Smooth muscle cell (in vitro differentiated cells): ENCODE data around the gene CCNY. TPM values are rescaled to one million over a fixed set of nuclear protein-coding genes. Genes with fewer than 3 reads are reported as not detected.
"Not testable (repeated sequence)": the region's sequence is repeated elsewhere in the genome, so short reads cannot be mapped to it uniquely, and the experiment has no call there.

Source experiments
- DNase-seq: peaks from one replicate; lab custom pipeline; 2025; ENCODE audit not compliant: unreplicated experiment; lab: John Stamatoyannopoulos, UW
- H2AFZ ChIP-seq: fragments of 200-600 bp; sonication (generic); 2 replicates; pipeline ENCODE4 v1.6.0; 2016; ENCODE audit warnings: antibody characterized with exemption, low read depth, mild to moderate bottlenecking
- H3F3A ChIP-seq: fragments of 200-600 bp; sonication (generic); 2 replicates; pipeline ENCODE4 v1.6.0; 2017; ENCODE audit warnings: antibody characterized with exemption, low read depth
- H3K27ac ChIP-seq: fragments of 200-600 bp; sonication (generic); 2 replicates; pipeline ENCODE4 v1.5.1; 2016; ENCODE audit warnings: low read depth, mild to moderate bottlenecking
- H3K27me3 ChIP-seq: fragments of 200-600 bp; sonication (generic); 2 replicates; pipeline ENCODE4 v1.6.1; 2016; ENCODE audit warnings: low read depth, mild to moderate bottlenecking
- H3K36me3 ChIP-seq: fragments of 200-600 bp; sonication (generic); 2 replicates; pipeline ENCODE4 v1.5.1; 2016; ENCODE audit warnings: low read depth
- H3K4me1 ChIP-seq: fragments of 200-600 bp; sonication (generic); 2 replicates; pipeline ENCODE4 v1.5.1; 2016; ENCODE audit warnings: low read depth
- H3K4me2 ChIP-seq: fragments of 200-600 bp; sonication (generic); 2 replicates; pipeline ENCODE4 v1.6.0; 2016; ENCODE audit warnings: mild to moderate bottlenecking
- H3K4me3 ChIP-seq: fragments of 200-600 bp; sonication (generic); 2 replicates; pipeline ENCODE4 v1.5.1; 2016; ENCODE audit warnings: mild to moderate bottlenecking
- H3K79me2 ChIP-seq: fragments of 200-600 bp; sonication (generic); 2 replicates; pipeline ENCODE4 v1.6.0; 2016; ENCODE audit warnings: low read depth, mild to moderate bottlenecking
- H3K9ac ChIP-seq: fragments of 200-600 bp; sonication (generic); 2 replicates; pipeline ENCODE4 v1.6.0; 2016; ENCODE audit warnings: low read depth
- H3K9me3 ChIP-seq: fragments of 200-600 bp; sonication (generic); replicated peaks from 2 replicates; pipeline ENCODE4 v1.5.1; 2016; ENCODE audit warnings: low read depth
- H4K20me1 ChIP-seq: fragments of 200-600 bp; sonication (generic); 2 replicates; pipeline ENCODE4 v1.6.0; 2016; ENCODE audit warnings: low read depth
- WGBS: methylation state at CpG from one replicate; pipeline ENCODE4 v1.1.7; 2016; ENCODE audit warnings: low lambda C conversion rate; 5-methylcytosine and 5-hydroxymethylcytosine counted together
- polyA plus RNA-seq: library from polyadenylated mRNA; unstranded; fragments of >200 nt; fragmentation: Nextera tagmentation; extraction: Ambion mirVana; gene quantifications from 2 replicates; pipeline ENCODE4 v1.2.1, GENCODE V29; 2016
- total RNA-seq: library from RNA; depleted of rRNA; stranded (reverse); fragments of >200 nt; gene quantifications from 2 replicates; pipeline ENCODE4 v1.2.3, GENCODE V29; 2014
- TF ChIP-seq, protein P1 (sequence below): fragments of 200-600 bp; sonication (generic); IDR thresholded peaks from 2 replicates; pipeline ENCODE4 v1.5.1; 2017; ENCODE audit warnings: borderline replicate concordance, mild to moderate bottlenecking, antibody characterized with exemption; ENCODE audit not compliant: insufficient read depth, poor library complexity, severe bottlenecking

Gene CCNY
- total and polyA plus RNA-seq, 2 experiments from 2014 or later, result 46.9 to 57.5 TPM

DNA sequence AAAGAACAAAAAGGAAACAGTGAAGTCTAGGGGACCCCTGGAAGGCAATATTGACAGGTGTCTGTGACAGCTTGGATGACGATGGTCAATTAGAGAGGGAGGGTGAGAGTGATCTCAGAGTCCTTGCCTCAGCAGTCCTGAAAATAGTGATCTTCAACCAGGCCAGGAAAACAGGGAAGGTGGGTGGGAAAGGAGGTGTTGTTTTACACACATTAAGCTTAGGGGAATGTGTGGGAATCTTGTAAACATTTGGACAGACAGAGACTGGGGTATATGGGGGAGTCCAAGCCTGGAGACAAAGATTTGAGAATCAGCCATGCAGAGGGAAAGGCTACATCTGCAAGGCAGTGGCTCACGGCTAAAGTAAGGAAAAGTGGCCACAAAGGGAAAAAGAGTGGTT is 27.5 kb upstream of the CCNY start:
- 82% methylated on average over 2 of the region's 2 CpGs for WGBS
- Histone ChIP-seq H3K27me3 (peaks cover 7% of the 10 kb centered on the region), H3K4me1 (no peaks in the 10 kb centered on the region), H3K79me2 (no peaks in the 10 kb centered on the region), H2AFZ (no peak overlapping the region), H3F3A (no peaks in the 10 kb centered on the region), H3K4me2 (no peak overlapping the region), H3K27ac (no peak overlapping the region), H3K4me3 (no peak overlapping the region), H3K9ac (no peak overlapping the region), H3K36me3 (no peaks in the 10 kb centered on the region), H4K20me1 (no peaks in the 10 kb centered on the region), H3K9me3 (no peaks in the 10 kb centered on the region)
- no peak for DNase-seq
- TF ChIP-seq, protein P1, sequence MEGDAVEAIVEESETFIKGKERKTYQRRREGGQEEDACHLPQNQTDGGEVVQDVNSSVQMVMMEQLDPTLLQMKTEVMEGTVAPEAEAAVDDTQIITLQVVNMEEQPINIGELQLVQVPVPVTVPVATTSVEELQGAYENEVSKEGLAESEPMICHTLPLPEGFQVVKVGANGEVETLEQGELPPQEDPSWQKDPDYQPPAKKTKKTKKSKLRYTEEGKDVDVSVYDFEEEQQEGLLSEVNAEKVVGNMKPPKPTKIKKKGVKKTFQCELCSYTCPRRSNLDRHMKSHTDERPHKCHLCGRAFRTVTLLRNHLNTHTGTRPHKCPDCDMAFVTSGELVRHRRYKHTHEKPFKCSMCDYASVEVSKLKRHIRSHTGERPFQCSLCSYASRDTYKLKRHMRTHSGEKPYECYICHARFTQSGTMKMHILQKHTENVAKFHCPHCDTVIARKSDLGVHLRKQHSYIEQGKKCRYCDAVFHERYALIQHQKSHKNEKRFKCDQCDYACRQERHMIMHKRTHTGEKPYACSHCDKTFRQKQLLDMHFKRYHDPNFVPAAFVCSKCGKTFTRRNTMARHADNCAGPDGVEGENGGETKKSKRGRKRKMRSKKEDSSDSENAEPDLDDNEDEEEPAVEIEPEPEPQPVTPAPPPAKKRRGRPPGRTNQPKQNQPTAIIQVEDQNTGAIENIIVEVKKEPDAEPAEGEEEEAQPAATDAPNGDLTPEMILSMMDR, result no peak

DNA sequence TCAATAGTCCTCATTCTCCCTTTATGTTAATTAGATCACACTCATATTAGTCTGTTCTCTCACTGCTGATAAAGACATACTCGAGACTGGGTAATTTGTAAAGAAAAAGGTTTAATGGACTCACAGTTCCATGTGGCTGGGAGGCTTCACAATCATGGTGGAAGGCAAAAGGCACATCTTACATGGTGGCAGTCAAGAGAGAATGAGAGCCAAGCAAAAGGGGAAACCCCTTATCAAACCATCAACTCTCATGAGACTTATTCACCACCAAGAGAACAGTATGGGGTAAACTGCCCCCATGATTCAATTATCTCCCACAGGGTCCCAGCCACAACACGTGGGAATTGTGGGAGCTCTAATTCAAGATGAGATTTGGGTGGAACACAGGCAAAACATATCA is 22.2 kb upstream of the CCNY start:
- H3K4me1 ChIP-seq, H3K27ac ChIP-seq, DNase-seq, H3K4me2 ChIP-seq, H3K9ac ChIP-seq, H3K27me3 ChIP-seq, H2AFZ ChIP-seq, H3K79me2 ChIP-seq, H3F3A ChIP-seq, H3K9me3 ChIP-seq, H4K20me1 ChIP-seq, H3K36me3 ChIP-seq, H3K4me3 ChIP-seq: not testable (repeated sequence)
- 91% methylated on average over 2 of the region's 2 CpGs for WGBS

DNA sequence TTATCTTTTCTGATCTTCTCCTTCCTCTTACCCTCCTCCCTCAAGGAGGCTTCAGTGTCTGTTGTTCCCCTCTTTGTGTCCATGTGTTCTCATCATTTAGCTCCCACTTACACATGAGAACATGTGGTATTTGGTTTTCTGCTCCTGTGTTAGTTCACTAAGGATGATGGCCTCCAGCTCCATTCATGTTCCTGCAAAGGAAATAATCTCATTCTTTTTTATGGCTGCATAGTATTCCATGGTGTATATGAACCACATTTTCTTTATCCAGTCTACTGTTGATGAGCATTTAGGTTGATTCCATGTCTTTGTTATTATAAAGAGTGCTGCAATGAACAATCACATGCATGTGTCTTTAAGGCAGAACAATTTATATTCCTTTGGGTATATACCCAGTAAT is 21.1 kb upstream of the CCNY start:
- H4K20me1 ChIP-seq, H3K27me3 ChIP-seq, H3K4me3 ChIP-seq, H3F3A ChIP-seq, H3K27ac ChIP-seq, H3K4me2 ChIP-seq, H2AFZ ChIP-seq, H3K9me3 ChIP-seq, DNase-seq, H3K9ac ChIP-seq, H3K36me3 ChIP-seq, H3K4me1 ChIP-seq: not testable (repeated sequence)
- peaks cover 11% of the 10 kb centered on the region for H3K79me2 ChIP-seq

DNA sequence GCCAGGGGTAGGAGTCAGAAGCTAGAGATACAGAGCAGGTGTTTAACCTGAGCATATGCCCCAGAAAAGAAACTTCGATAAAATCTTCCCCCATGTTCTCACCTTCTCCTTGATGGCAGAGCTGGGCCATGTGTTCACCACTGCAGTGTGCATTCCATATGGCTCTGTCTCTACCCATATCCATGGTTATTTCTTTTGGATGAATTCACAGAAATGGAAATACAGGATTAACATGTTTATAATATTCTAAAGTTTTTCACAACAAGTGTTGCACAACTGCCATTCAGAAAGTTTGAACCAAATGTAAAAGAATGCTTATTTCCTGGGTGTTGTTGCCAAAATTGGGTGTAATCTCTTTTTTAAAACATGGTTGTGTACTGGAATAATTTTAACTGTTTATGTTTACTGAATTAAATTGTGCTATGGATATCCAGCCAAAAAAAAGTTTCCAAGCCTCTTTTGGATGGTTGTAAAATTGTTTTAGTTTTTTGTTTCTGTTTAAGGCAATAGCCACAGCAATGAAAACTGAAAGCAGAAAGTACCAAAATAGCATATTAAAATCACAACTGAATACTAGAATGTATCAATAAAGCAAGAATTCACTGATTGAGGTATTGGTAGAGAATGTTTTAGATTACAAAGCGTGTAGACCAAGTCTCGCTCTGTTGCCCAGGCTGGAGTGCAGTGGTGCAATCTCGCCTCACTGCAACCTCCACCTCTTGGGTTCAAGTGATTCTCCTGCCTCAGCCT is 19.9 kb upstream of the CCNY start:
- Histone ChIP-seq H3K9ac (no peak overlapping the region), H3K27me3 (no peaks in the 10 kb centered on the region), H3K27ac (no peak overlapping the region), H2AFZ (no peak overlapping the region), H3K4me1 (no peaks in the 10 kb centered on the region), H3K4me3 (no peak overlapping the region), H3K4me2 (no peak overlapping the region), H3K9me3 (no peaks in the 10 kb centered on the region), H3K79me2 (peaks cover 15% of the 10 kb centered on the region), H4K20me1 (peaks cover 5% of the 10 kb centered on the region), H3F3A (no peaks in the 10 kb centered on the region), H3K36me3 (no peaks in the 10 kb centered on the region)
- WGBS, result 97% methylated on average over 4 of the region's 4 CpGs
- TF ChIP-seq, protein P1, result no peak
- DNase-seq, result no peak

DNA sequence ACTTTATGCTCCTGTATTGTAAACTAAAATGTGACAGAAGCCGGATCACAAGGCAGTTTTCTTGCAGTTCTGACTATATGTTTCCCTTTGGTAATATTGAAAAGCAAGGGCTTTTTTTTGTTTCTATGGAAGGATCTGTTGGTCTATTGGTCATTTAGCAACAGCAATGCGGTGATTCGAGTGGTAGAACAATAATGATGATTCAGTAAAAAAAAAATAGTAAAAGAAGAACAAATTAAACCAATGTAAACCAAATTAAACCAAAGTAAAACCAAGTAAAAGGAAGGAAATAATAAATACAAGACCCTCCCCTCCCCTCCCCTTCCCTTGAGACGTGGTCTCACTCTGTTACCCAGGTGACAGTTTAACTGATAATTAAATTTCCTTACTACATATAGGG is 17.8 kb upstream of the CCNY start:
- Histone ChIP-seq H3K4me3 (no peak overlapping the region), H3K9me3 (no peaks in the 10 kb centered on the region), H3K9ac (no peak overlapping the region), H3K27me3 (no peaks in the 10 kb centered on the region), H3K79me2 (peaks cover 33% of the 10 kb centered on the region), H3K4me1 (no peaks in the 10 kb centered on the region), H3K36me3 (no peaks in the 10 kb centered on the region), H3F3A (no peaks in the 10 kb centered on the region), H2AFZ (no peak overlapping the region), H4K20me1 (peaks cover 12% of the 10 kb centered on the region), H3K4me2 (no peak overlapping the region), H3K27ac (no peak overlapping the region)
- DNase-seq, result no peak
- TF ChIP-seq, protein P1, result no peak
- 98% methylated on average over 4 of the region's 4 CpGs for WGBS
